Uterus (tissue), 4 donors: ENCODE data around the gene CERS4. TPM values are rescaled to one million over a fixed set of nuclear protein-coding genes. Genes with fewer than 3 reads are reported as not detected.
A peak's percentile ranks its signal among the peaks of the same experiment; 100 is the strongest.

Experiments
- DNase-seq, 2 donors: peaks; one replicate each; pipeline ENCODE4 v3.0.0-alpha.2; 2019 to 2020
- H3K27ac ChIP-seq, 2 donors: fragments of 200-600 bp; sonication (generic); 1 replicate in 1 of 2; 2 replicates in 1 of 2; pipeline ENCODE4 v1.5.1; 2016 to 2018
- H3K27me3 ChIP-seq, 2 donors: fragments of 200-600 bp; sonication (generic); one replicate each; pipeline ENCODE4 v1.5.1; 2018 to 2019; ENCODE audit warnings: control low read depth in 1 of 2
- H3K36me3 ChIP-seq, 2 donors: fragments of 200-600 bp; sonication (generic); one replicate each; pipeline ENCODE4 v1.5.1; 2019; ENCODE audit warnings: control low read depth in 1 of 2
- H3K4me1 ChIP-seq, 2 donors: fragments of 200-600 bp; sonication (generic); one replicate each; pipeline ENCODE4 v1.5.1; 2018 to 2019; ENCODE audit warnings: control low read depth in 1 of 2
- H3K4me3 ChIP-seq, 2 donors: fragments of 200-600 bp; sonication (generic); 1 replicate in 1 of 2; 2 replicates in 1 of 2; pipeline ENCODE4 v1.5.1; 2018 to 2019; ENCODE audit warnings: mild to moderate bottlenecking in 1 of 2
- H3K9me3 ChIP-seq, 2 donors: fragments of 200-600 bp; sonication (generic); one replicate each; pipeline ENCODE4 v1.5.1; 2019; ENCODE audit warnings: control low read depth in 1 of 2
- CTCF ChIP-seq, 4 experiments: fragments of 200-600 bp in 2 of 4; fragments of 450-650 bp in 2 of 4; sonication (generic) in 2 of 4; IDR thresholded peaks; one replicate each; pipeline ENCODE4 v1.5.1; 2016 to 2019; ENCODE audit warnings: antibody characterized with exemption in 4 of 4, mild to moderate bottlenecking in 2 of 4, moderate library complexity in 1 of 4
- POLR2A ChIP-seq, 2 donors: fragments of 450-650 bp; IDR thresholded peaks; one replicate each; pipeline ENCODE4 v1.6.1; 2016; ENCODE audit warnings: antibody characterized with exemption in 2 of 2, mild to moderate bottlenecking in 1 of 2, moderate library complexity in 1 of 2
- intact Hi-C: fragments of 100-400 bp; cut with DNase I; formaldehyde crosslinking; loops from one replicate; pipeline ENCODE4 v1.15.1; 2023; ENCODE audit warnings: low total_unique reads
- total RNA-seq, 4 donors: library from RNA; depleted of rRNA in 3 of 4; stranded (reverse); fragments of >200 nt in 3 of 4; gene quantifications; one replicate each; pipeline versions ENCODE4 v1.1.0 to v1.2.4, GENCODE V29; 2014 to 2023
- donor health status: DM: yes; HTN: yes; CAD: no.

The CERS4 gene
- total RNA-seq, 4 donors from 2014 or later, result 37.1 to 60.8 (median 38.7) TPM

DNA sequence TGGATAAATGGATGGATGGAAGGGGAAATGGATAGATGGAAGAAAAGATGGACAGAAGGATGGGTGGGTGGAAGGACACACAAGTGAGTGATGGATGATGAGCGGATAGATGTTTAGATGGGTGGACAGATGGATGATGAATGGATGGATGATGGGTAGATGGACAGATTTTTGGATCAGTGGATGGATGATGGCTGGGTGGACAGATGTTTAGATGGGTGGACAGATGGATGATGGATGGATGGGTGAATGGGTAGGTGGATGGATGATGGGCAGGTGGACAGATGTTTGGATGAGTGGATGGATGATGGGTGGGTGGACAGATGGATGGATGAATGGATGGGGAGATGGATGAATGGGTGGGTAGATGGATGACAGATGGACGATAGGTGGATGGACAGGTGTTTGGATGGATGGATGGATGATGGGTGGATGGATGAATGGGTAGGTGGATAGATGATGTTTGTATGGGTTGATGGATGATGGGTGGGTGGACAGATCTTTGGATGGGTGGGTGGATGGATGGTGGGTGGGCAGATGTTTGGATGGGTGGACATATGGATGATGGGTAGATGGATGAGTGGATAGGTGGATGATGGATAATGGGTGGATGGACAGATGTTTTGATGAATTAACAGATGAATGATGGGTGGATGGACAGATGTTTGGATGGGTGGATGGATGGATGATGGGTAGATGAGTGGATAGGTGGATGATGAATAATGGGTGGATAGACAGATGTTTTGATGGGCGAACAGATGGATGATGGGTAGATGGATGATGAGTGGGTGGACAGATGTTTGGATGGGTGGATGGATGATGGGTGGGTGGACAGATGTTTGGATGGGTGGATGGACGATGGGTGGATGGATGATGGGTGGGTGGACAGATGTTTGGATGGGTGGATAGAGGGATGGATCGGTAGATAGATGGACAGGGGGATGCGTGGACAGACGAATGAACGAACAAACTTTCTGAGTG is 39.5 kb downstream of the CERS4 start:
- intact Hi-C loops, result no loop called here
- H3K4me3 ChIP-seq, result no peak overlapping the region

GRCh38 chr19:8250596-8250995 is 41.4 kb downstream of the CERS4 start:
- Histone ChIP-seq H3K36me3 (no peaks in the 10 kb centered on the region), H3K27ac (no peak overlapping the region), H3K4me1 (peaks cover 0 to 10% of the 10 kb centered on the region in 2 donors), H3K4me3 (no peak overlapping the region), H3K27me3 (no peaks in the 10 kb centered on the region), H3K9me3 (no peaks in the 10 kb centered on the region)
- DNase-seq, result no peak
- TF ChIP-seq POLR2A (IDR thresholded peaks at IDR 0.05), result no peak
- no peak for TF ChIP-seq CTCF (IDR thresholded peaks at IDR 0.05)
- intact Hi-C loops, result loop anchor here (5.0 kb wide), 1 partner anchor 93 kb away; no protein-coding TSS in a partner anchor

More for the DNA sequence above, 39.5 kb downstream of the CERS4 start:
- TF ChIP-seq CTCF (IDR thresholded peaks at IDR 0.05) (no peak), POLR2A (IDR thresholded peaks at IDR 0.05) (no peak)
- Histone ChIP-seq H3K9me3 (no peaks in the 10 kb centered on the region), H3K27ac (no peak overlapping the region), H3K36me3 (no peaks in the 10 kb centered on the region), H3K27me3 (no peaks in the 10 kb centered on the region), H3K4me1 (peaks cover 0 to 10% of the 10 kb centered on the region in 2 donors)
- DNase-seq, result no peak

GRCh38 chr19:8251025-8251472 is 41.9 kb downstream of the CERS4 start:
- Histone ChIP-seq H3K9me3 (no peaks in the 10 kb centered on the region), H3K27me3 (no peaks in the 10 kb centered on the region), H3K4me3 (no peak overlapping the region), H3K36me3 (no peaks in the 10 kb centered on the region), H3K27ac (no peak overlapping the region), H3K4me1 (peaks cover 0 to 10% of the 10 kb centered on the region in 2 donors)
- intact Hi-C loops, result loop anchor here (5.0 kb wide), 1 partner anchor 94 kb away; no protein-coding TSS in a partner anchor
- DNase-seq, result peak; percentile 40 to 73
- TF ChIP-seq CTCF (IDR thresholded peaks at IDR 0.05) (peak in 1 of 4 experiments; percentile 18), POLR2A (IDR thresholded peaks at IDR 0.05) (no peak)

GRCh38 chr19:8252922-8253589 is 43.9 kb downstream of the CERS4 start:
- no peaks in the 10 kb centered on the region for H3K27me3 ChIP-seq
- H3K4me1 ChIP-seq, result peaks cover 0 to 10% of the 10 kb centered on the region in 2 donors
- no peak overlapping the region for H3K4me3 ChIP-seq
- no peak overlapping the region for H3K27ac ChIP-seq
- H3K9me3 ChIP-seq, result no peaks in the 10 kb centered on the region
- H3K36me3 ChIP-seq, result no peaks in the 10 kb centered on the region
- DNase-seq, result peak; percentile 81 to 85
- TF ChIP-seq POLR2A (IDR thresholded peaks at IDR 0.05), result no peak
- peak; percentile 93 to 96 (median 94) for TF ChIP-seq CTCF (IDR thresholded peaks at IDR 0.05)
- intact Hi-C loops, result loop anchor here (5.0 kb wide), 1 partner anchor 96 kb away; no protein-coding TSS in a partner anchor
